HG03378 (cell line): ENCODE data around the gene RBPMS2.

Experiments used
- ATAC-seq: cut with Tn5 transposase; IDR thresholded peaks from one replicate; pipeline ENCODE4 v1.9.1; 2021; ENCODE audit warnings: mild to moderate bottlenecking, moderate library complexity; ENCODE audit not compliant: unreplicated experiment

RBPMS2 gene

GRCh38 chr15:64783796-64784195, 8.4 kb upstream of the RBPMS2 start:
- ATAC-seq = no peak

DNA sequence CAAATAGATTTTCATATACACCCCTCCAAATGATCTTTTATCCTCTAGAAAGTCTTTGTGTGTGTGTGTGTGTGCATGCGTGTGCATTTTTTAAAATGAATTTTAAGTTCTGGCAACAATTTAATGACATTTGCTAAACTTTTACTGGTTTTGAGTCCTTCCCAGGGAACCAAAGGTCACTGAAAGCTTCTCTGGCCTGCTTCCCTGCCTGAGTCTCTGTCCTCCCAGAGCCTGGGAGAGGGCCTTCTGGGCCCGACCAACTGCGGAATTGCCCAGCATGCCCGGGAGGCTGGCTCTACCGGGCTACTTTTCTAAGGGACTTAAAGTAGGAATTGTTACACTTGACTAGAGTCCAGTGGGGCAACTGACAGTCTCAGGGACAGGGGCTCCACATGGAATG, 7.4 kb upstream of the RBPMS2 start:
- no peak for ATAC-seq

- no peak for ATAC-seq
Measured at GRCh38 chr15:64781299-64781698, 5.9 kb upstream of the RBPMS2 start.

GRCh38 chr15:64780600-64781156, 5.3 kb upstream of the RBPMS2 start:
- ATAC-seq = no peak

- ATAC-seq = no peak
Measured at GRCh38 chr15:64779630-64780029, 4.2 kb upstream of the RBPMS2 start.

GRCh38 chr15:64779024-64779423, 3.6 kb upstream of the RBPMS2 start:
- no peak for ATAC-seq

DNA sequence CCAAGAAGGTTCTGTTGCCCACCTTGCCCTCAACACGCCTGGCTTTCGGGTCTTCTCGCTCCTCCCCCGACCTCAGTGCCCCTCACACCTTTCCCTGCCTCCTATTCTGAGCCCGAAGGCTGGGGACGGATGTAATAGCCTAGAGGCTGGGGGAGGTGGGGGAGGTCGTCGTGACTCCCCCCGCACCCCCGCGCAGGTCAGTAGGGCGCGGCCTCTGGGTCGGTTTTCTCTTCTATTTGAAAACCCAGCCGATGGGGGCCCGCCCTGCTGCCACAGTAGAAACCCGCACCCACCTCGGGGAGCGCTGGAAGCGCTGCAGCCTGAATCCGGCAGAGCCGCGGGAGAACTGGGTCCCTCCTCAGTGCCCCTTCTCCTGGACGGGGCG, 1.0 kb upstream of the RBPMS2 start:
- ATAC-seq = no peak

- ATAC-seq = no peak
Measured at GRCh38 chr15:64774629-64775493, 528 bp downstream of the RBPMS2 start.

GRCh38 chr15:64774037-64774628, 1.3 kb downstream of the RBPMS2 start:
- no peak for ATAC-seq

DNA sequence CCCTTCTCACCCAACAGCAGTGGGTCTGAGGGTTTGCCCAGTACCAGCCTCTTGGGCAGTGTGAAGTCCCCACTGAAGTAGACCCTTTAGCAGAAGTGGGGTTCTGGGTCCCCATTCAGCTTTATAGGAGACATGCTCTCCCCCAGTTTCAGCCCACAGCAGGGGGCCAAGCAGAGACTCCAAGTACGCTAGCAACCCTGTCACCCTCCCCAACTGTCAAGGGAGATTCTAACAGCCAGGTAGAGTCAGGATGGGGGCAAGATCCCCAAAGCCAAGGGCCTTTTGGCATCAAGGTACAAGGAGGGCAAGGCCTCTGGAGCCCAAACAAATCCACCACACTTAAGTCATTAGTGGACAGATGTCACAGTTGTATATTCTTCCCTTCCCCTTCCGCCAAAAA, 1.8 kb downstream of the RBPMS2 start:
- no peak for ATAC-seq

DNA sequence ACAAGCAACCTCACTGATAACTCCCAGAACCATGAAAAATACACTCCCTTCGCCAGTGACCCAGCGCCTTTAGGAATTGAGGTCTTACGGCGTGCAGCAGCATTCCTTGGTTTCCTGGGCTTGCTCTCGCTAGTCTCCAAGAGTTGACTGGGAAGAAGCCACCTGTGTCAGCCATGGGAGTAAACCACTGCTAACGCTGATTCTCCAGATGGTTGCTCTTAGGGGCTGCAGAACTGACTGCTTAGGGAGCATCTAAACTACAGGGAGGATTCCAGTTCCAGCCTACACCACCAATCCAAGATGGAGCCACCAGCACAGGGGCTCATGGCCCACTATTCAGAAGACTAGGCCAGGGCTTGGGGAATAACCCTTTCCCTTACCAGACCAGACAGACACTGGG, 2.4 kb downstream of the RBPMS2 start:
- no peak for ATAC-seq

- ATAC-seq = no peak
Measured at GRCh38 chr15:64772488-64772887, 2.9 kb downstream of the RBPMS2 start.

DNA sequence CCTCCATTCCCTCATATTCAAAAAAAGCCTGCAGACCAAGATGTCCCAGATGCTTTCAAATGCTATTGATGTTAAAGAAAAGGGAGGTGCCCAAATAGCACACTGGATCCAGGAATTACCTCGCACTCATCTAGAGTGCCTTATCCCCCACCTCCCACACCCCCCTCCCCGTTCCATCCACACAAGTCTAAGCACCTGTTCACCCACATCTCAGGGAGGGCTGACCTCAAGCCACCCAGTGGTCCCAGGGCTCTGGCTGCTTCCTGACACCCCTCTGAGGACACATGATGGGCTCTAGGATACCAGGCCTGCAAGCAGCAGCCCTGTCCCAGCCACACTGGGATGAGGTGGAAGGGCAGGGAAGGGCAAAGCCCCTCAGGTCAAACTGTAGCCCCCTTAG, 4.8 kb downstream of the RBPMS2 start:
- no peak for ATAC-seq

DNA sequence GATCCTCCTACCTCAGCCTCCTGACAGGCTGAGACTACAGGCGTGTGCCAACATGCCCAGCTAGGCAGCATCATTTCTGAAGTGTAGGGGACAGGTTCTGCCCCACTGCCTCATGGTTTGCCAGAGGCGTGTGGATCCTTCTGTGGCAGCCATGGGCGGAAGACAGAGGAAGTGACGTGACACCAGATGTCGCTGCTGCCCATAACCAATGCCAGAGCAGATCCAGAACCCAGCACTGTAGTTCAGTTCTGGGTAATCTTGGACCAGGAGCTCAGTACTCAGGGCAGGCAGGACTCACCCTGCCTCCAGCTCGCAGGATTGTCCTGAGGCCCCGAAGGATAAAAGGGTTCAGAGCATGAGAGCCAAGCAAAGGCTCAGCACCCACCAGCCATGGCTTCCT, 8.2 kb downstream of the RBPMS2 start:
- no peak for ATAC-seq

DNA sequence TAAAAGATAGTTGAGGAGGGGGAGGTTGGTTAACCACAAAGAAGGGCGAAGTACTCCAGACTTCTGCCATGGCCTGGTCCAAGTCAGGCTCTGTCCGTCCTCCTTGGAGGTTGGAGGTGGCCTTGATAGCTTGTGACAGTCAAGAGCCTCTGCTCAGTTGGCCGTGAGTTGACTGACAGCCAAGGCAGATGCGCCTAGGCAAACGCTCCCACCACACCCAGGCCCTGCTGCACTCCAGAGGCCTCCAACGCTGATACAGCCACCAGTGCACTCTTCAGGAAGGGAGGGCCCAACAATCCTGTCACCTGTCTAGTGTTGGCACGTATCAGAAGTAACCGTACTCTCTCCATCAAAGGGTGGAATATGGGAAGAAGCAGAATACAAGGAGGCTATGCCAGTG, 9.3 kb downstream of the RBPMS2 start:
- ATAC-seq = no peak

DNA sequence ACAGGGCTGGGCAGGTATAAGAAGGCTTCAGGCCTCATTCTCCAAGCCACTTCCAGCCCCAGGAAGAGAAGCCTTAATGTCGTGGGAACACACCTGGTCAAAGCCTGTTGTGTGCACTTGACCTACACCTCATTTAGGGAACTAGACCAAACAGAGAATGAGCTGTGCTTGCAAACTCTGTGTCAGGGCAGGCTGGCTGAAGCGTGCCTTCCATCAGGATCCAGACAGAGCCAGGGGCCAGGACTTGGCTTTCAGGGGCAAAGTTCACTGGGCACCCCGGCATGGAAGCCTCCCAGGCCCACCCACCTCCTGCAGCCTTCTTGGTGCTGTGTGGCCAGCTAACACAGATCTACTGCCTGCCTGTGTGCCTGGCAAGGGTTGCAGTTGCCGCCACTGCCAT, 11.5 kb downstream of the RBPMS2 start:
- no peak for ATAC-seq

- no peak for ATAC-seq
Measured at GRCh38 chr15:64763462-64763861, 11.9 kb downstream of the RBPMS2 start.

DNA sequence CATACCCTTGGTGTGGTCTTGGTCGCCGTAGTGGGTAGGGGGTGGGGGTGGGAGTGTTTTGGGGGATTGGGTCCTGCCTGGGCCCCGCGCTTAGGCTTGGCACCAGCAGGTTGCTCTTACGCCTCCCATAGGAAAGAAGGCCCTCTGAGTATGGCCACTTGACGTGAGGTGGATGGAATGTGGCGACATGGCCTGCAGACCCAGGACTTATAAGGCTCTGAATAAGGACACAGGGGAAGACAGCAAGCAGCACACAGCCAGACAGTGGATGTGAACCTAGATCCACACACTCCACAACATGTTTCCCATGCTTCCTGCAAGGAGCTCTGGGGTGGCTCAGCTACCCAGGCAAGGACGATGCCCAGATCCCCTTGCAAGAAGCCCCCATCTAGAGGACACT, 12.4 kb downstream of the RBPMS2 start:
- ATAC-seq = no peak

GRCh38 chr15:64762546-64762945, 12.8 kb downstream of the RBPMS2 start:
- ATAC-seq = no peak

DNA sequence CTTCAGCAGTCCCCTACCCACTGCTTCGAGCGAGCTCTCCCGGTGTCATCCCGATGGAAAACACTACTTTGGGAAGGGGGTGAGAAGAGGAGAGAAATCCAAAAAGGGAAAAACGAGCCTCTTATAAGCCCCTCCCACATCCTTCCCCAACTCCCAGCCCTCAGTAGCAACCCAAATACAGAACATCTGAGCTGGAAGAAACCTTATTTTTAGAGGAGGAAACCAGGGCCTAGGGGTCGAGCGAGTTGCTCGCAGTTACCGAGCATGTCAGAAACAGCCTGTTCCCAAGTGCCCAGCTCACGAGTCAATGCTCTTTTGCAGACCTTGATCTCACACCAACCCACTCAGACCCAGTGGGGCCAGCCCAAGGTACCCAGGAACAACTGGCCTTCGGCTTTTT, 14.2 kb downstream of the RBPMS2 start:
- no peak for ATAC-seq

DNA sequence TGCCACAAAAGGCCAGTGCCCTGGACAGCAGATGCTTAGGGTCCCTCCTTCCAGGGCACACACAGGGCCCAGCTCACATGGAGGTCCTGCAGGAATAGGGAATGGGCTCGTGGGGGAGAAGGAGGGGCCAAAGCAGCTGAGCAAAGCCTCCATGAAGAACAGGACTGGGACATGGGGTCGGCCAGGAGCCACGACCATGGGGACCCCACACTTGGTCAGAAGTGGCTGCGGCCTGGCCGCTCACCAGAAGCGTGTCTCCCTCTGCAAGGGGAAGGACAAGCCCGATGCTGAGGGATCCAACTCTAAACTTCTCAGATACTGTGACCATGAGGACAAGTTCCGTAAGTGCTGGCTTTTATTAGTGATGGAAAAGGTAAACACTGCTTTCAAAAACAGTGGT, 15.3 kb downstream of the RBPMS2 start:
- ATAC-seq = no peak

- no peak for ATAC-seq
Measured at GRCh38 chr15:64755427-64755940, 19.9 kb downstream of the RBPMS2 start.
